GM12878 (cell line): ENCODE measurements around the gene FARS2. TPM values are rescaled to one million over a fixed set of nuclear protein-coding genes. Genes with fewer than 3 reads are reported as not detected.

Experiments
- ATAC-seq: fragments of 200-7000 bp; cut with Tn5 transposase; 3 replicates; pipeline ENCODE4 v1.9.1; 2020; ENCODE audit warnings: mild to moderate bottlenecking, moderate library complexity
- BruUV-seq: library from RNA; stranded (reverse); fragments of 400-500 nt; replicated peaks from 2 replicates; lab custom pipeline; 2021; lab: Mats Ljungman, UMichigan
- CTCF ChIA-PET: fragments of 300-600 bp; sonication (Branson Sonifier 250); formaldehyde crosslinking; extraction: SDS; loops from one replicate; lab custom pipeline; 2021; ENCODE audit warnings: inconsistent platforms; lab: Yijun Ruan, JAX
- POLR2A ChIA-PET: fragments of 350-600 bp; formaldehyde crosslinking; extraction: SDS; loops from one replicate; lab custom pipeline; 2021; ENCODE audit warnings: inconsistent platforms; lab: Charles Lee
- RAD21 ChIA-PET: fragments of 300-600 bp; sonication (Branson Sonifier 250); formaldehyde crosslinking; loops from one replicate; lab custom pipeline; 2023; ENCODE audit warnings: antibody characterized with exemption; ENCODE audit not compliant: unreplicated experiment; lab: Charles Lee
- SMC1A ChIA-PET: fragments of 300-600 bp; sonication (Branson Sonifier 250); formaldehyde crosslinking; loops from one replicate; lab custom pipeline; 2023; ENCODE audit not compliant: unreplicated experiment, uncharacterized antibody; lab: Charles Lee
- DNase-seq: peaks from one replicate; pipeline ENCODE4 v3.0.0-alpha.2; 2011; ENCODE audit warnings: low read depth, low spot score
- FAIRE-seq: peaks from 3 replicates; lab custom pipeline; 2011; peaks lifted over from hg19 to GRCh38; lab: Jason Lieb, UNC
- H2AFZ ChIP-seq: 2 replicates; pipeline ENCODE4 v1.6.0; 2011; ENCODE audit warnings: low read depth, low read length, control low read depth; ENCODE audit not compliant: control insufficient read depth
- H3K27ac ChIP-seq: 2 replicates; pipeline ENCODE4 v1.5.1; 2011; ENCODE audit warnings: control low read depth; ENCODE audit not compliant: control insufficient read depth, insufficient read depth
- H3K27me3 ChIP-seq, 2 experiments: replicated peaks in 1 of 2; 2 replicates each; pipeline versions ENCODE4 v1.6.0 to v1.6.1; 2011; ENCODE audit warnings: low read length in 1 of 2; ENCODE audit not compliant: control insufficient read depth in 2 of 2, insufficient read depth in 2 of 2
- H3K36me3 ChIP-seq, 2 experiments: 2 replicates each; pipeline ENCODE4 v1.5.1; 2011; ENCODE audit warnings: low read length in 1 of 2; ENCODE audit not compliant: control insufficient read depth in 2 of 2, insufficient read depth in 2 of 2
- H3K4me1 ChIP-seq: 2 replicates; pipeline ENCODE4 v1.6.1; 2011; ENCODE audit warnings: mild to moderate bottlenecking, low read length, moderate library complexity, mixed read lengths; ENCODE audit not compliant: control insufficient read depth, insufficient read depth
- H3K4me2 ChIP-seq: 2 replicates; pipeline ENCODE4 v1.6.0; 2011; ENCODE audit warnings: control low read depth; ENCODE audit not compliant: control insufficient read depth, insufficient read depth
- H3K4me3 ChIP-seq: fragments of 200-600 bp; sonication (generic); 2 replicates; pipeline ENCODE4 v1.5.1; 2016
- H3K79me2 ChIP-seq: 2 replicates; pipeline ENCODE4 v1.6.0; 2011; ENCODE audit warnings: low read length; ENCODE audit not compliant: control insufficient read depth, insufficient read depth
- H3K9ac ChIP-seq: 2 replicates; pipeline ENCODE4 v1.8.0; 2011; ENCODE audit warnings: low read length, control low read depth, mixed read lengths; ENCODE audit not compliant: control insufficient read depth, insufficient read depth
- H3K9me3 ChIP-seq: replicated peaks from 3 replicates; pipeline ENCODE4 v1.5.1; 2011; ENCODE audit warnings: mild to moderate bottlenecking, low read length; ENCODE audit not compliant: control insufficient read depth, insufficient read depth
- H4K20me1 ChIP-seq: 2 replicates; pipeline ENCODE4 v1.6.0; 2011; ENCODE audit not compliant: control insufficient read depth, insufficient read depth
- ASH2L ChIP-seq: fragments of 300-600, 200-600 bp; sonication (generic); IDR thresholded peaks from 2 replicates; pipeline ENCODE4 v1.6.1; 2017; ENCODE audit warnings: low read depth, mild to moderate bottlenecking, borderline replicate concordance
- ATF2 ChIP-seq: IDR thresholded peaks from 2 replicates; pipeline ENCODE4 v1.6.1; 2012; ENCODE audit warnings: low read length, inconsistent platforms
- E2F4 ChIP-seq: IDR thresholded peaks from 2 replicates; pipeline ENCODE4 v1.6.1; 2012; ENCODE audit warnings: low read depth, low read length, improper control_type of control experiment
- E4F1 ChIP-seq: fragments of 450-650 bp; IDR thresholded peaks from 2 replicates; pipeline ENCODE4 v1.6.1; 2018; ENCODE audit warnings: borderline replicate concordance, mild to moderate bottlenecking; ENCODE audit not compliant: partially characterized antibody
- ETV6 ChIP-seq, 2 experiments: fragments of 450-650 bp in 1 of 2; IDR thresholded peaks in 1 of 2; conservative IDR thresholded peaks in 1 of 2; 2 replicates each; pipeline ENCODE4 v1.6.1; 2014; ENCODE audit warnings: antibody characterized with exemption in 1 of 2, borderline replicate concordance in 1 of 2, low read depth in 1 of 2, mild to moderate bottlenecking in 1 of 2, moderate library complexity in 1 of 2
- KAT2A ChIP-seq: conservative IDR thresholded peaks from 2 replicates; pipeline ENCODE4 v1.6.1; 2011; ENCODE audit warnings: low read depth, low read length; ENCODE audit not compliant: control insufficient read depth
- MYB ChIP-seq: fragments of 150-350 bp; IDR thresholded peaks from 2 replicates; pipeline ENCODE4 v1.6.1; 2014; ENCODE audit warnings: mild to moderate bottlenecking, low read depth, low read length, borderline replicate concordance
- NFYB ChIP-seq: IDR thresholded peaks from 2 replicates; pipeline ENCODE4 v1.6.1; 2011; ENCODE audit warnings: low read depth, mild to moderate bottlenecking, low read length, improper control_type of control experiment, moderate library complexity; ENCODE audit not compliant: insufficient read depth
- SUZ12 ChIP-seq: fragments of 200-600 bp; sonication (generic); IDR thresholded peaks from one replicate; pipeline ENCODE4 v1.6.1; 2018; ENCODE audit warnings: antibody characterized with exemption, mild to moderate bottlenecking; ENCODE audit not compliant: unreplicated experiment
- ZBED1 ChIP-seq: IDR thresholded peaks from 2 replicates; pipeline ENCODE4 v1.6.1; 2016; ENCODE audit warnings: borderline replicate concordance
- ZBTB40 ChIP-seq: fragments of 450-650 bp; IDR thresholded peaks from 2 replicates; pipeline ENCODE4 v1.6.1; 2016; ENCODE audit warnings: mild to moderate bottlenecking, moderate library complexity, borderline replicate concordance
- WGBS: methylation state at CpG from one replicate; pipeline ENCODE4 v1.1.6; 2016; ENCODE audit warnings: low lambda C conversion rate; ENCODE audit not compliant: insufficient replicate concordance, insufficient coverage; ENCODE audit errors: missing lambda C conversion rate; 5-methylcytosine and 5-hydroxymethylcytosine counted together
- in situ Hi-C: fragments of 300-500 bp; cut with MboI; formaldehyde crosslinking; loops from 9 replicates; pipeline ENCODE4 v1.14.3; 2018; ENCODE audit warnings: mixed read lengths
- intact Hi-C: fragments of 100-400 bp; cut with micrococcal nuclease; formaldehyde crosslinking; loops from one replicate; pipeline ENCODE4 v1.14.2; 2022; ENCODE audit not compliant: unreplicated experiment
- polyA plus RNA-seq, 11 experiments: library from polyadenylated mRNA; depleted of rRNA in 4 of 11; unstranded in 6 of 11; stranded (reverse) in 5 of 11; fragments of >200 nt; fragmentation: Nextera tagmentation in 4 of 11; fragmentation: Illumina TruSeq in 1 of 11; extraction: Ambion mirVana in 4 of 11; extraction: Trizol in 1 of 11; gene quantifications; 1 replicate in 1 of 11; 2 replicates in 10 of 11; pipeline versions ENCODE4 v1.2.1 to v1.2.3, GENCODE V29; 2011 to 2016; ENCODE audit warnings: inconsistent platforms in 2 of 11, missing spikeins in 2 of 11, low read depth in 1 of 11
- total RNA-seq, 4 experiments: library from RNA; depleted of rRNA in 3 of 4; stranded (reverse); fragments of >200 nt in 3 of 4; fragmentation: Illumina TruSeq in 1 of 4; extraction: Trizol in 1 of 4; gene quantifications; 2 replicates each; pipeline versions ENCODE4 v1.2.1 to v1.2.3, GENCODE V29; 2013 to 2021

The FARS2 gene
- total and polyA plus RNA-seq, 10 of the 15 experiments (the other 5 are each of a cell fraction or from before 2014, with no cell fraction given), result 16.8 to 46.7 (median 25.6) TPM

GRCh38 chr6:5457983-5458683, 196.8 kb downstream of the FARS2 start:
- Histone ChIP-seq H3K9me3 (no peaks in the 10 kb centered on the region), H3K27me3 (no peaks in the 10 kb centered on the region), H3K79me2 (no peaks in the 10 kb centered on the region)
- ATAC-seq, result no peak
- in situ Hi-C loops, result no loop called here
- 95% methylated on average over 9 of the region's 9 CpGs for WGBS
- SMC1A ChIA-PET, result no interaction called here
- TF ChIP-seq NFYB, result no peak
- TF ChIP-seq ZBTB40, result no peak
- no peak for TF ChIP-seq ATF2
- TF ChIP-seq ZBED1, result no peak
- TF ChIP-seq SUZ12, result no peak
- TF ChIP-seq E4F1, result no peak
- no peak for TF ChIP-seq ASH2L
- TF ChIP-seq KAT2A, result no peak
- no peak for TF ChIP-seq MYB
- no peak for TF ChIP-seq ETV6 (conservative IDR thresholded peaks at IDR 0.05 in 1 of 2, IDR thresholded peaks at IDR 0.05 in 1 of 2; ENCODE audit: borderline replicate concordance in 1 of 2, low read depth in 1 of 2)
- TF ChIP-seq E2F4, result no peak
- TF ChIP-seq, all 136 proteins: peak for 0
- intact Hi-C loops, result no loop called here
- POLR2A ChIA-PET, result interaction anchor here (1.1 kb wide), 1 partner anchor 13 kb away, joined by 3 read pairs; no protein-coding TSS in a partner anchor
- RAD21 ChIA-PET, result no interaction called here
- Histone ChIP-seq H3K4me2 (no peak overlapping the region), H2AFZ (no peak overlapping the region), H3K9ac (no peak overlapping the region), H3K27ac (no peak overlapping the region), H4K20me1 (peaks cover 3% of the 10 kb centered on the region; the same call in 1 of the 2 replicates), H3K4me1 (no peaks in the 10 kb centered on the region), H3K36me3 (no peaks in the 10 kb centered on the region), H3K4me3 (no peak overlapping the region)
- no TSS peak for BruUV-seq
- DNase-seq (no peak), FAIRE-seq (no peak)
- CTCF ChIA-PET, result no interaction called here
